DOHH2 (cell line): Measurements from ENCODE around the gene CTTN.

Experiments
- H3F3A ChIP-seq: fragments of 200-600 bp; sonication (generic), shearing (Covaris generic); 2 replicates; pipeline ENCODE4 v1.6.0; 2016; ENCODE audit warnings: antibody characterized with exemption, mild to moderate bottlenecking; ENCODE audit not compliant: control insufficient read depth, insufficient read depth
- H3K27ac ChIP-seq: fragments of 200-600 bp; sonication (generic); 2 replicates; pipeline ENCODE4 v1.5.1; 2014; ENCODE audit warnings: low read depth, mild to moderate bottlenecking, low read length, moderate library complexity
- H3K27me3 ChIP-seq: fragments of 200-600 bp; sonication (generic); 2 replicates; pipeline ENCODE4 v1.6.1; 2014; ENCODE audit warnings: mild to moderate bottlenecking, low read length, mixed read lengths; ENCODE audit not compliant: control insufficient read depth
- H3K36me3 ChIP-seq: fragments of 200-600 bp; sonication (generic); 2 replicates; pipeline ENCODE4 v1.6.1; 2014; ENCODE audit warnings: mild to moderate bottlenecking, low read length, moderate library complexity, mixed read lengths; ENCODE audit not compliant: control insufficient read depth
- H3K4me1 ChIP-seq: fragments of 200-600 bp; sonication (generic); 2 replicates; pipeline ENCODE4 v1.6.1; 2014; ENCODE audit warnings: mild to moderate bottlenecking, low read length, mixed read lengths; ENCODE audit not compliant: control insufficient read depth
- H3K4me2 ChIP-seq: fragments of 200-600 bp; sonication (generic); 2 replicates; pipeline ENCODE4 v1.6.0; 2014; ENCODE audit warnings: mild to moderate bottlenecking, low read length, moderate library complexity
- H3K4me3 ChIP-seq: fragments of 200-600 bp; sonication (generic); 2 replicates; pipeline ENCODE4 v1.5.1; 2014; ENCODE audit warnings: mild to moderate bottlenecking, low read length, mixed read lengths
- H3K79me2 ChIP-seq: fragments of 200-600 bp; sonication (generic); 2 replicates; pipeline ENCODE4 v1.6.1; 2014; ENCODE audit warnings: mild to moderate bottlenecking, low read length, mixed read lengths; ENCODE audit not compliant: control insufficient read depth
- H3K9me2 ChIP-seq: fragments of 200-600 bp; sonication (generic); replicated peaks from 2 replicates; pipeline ENCODE4 v1.6.1; 2014; ENCODE audit warnings: mild to moderate bottlenecking, low read length, mixed read lengths; ENCODE audit not compliant: control insufficient read depth
- H3K9me3 ChIP-seq: fragments of 200-600 bp; sonication (generic); 2 replicates; pipeline ENCODE4 v1.6.1; 2014; ENCODE audit warnings: antibody characterized with exemption, low read length, mixed read lengths; ENCODE audit not compliant: control insufficient read depth, insufficient read depth
- H4K20me1 ChIP-seq: fragments of 200-600 bp; sonication (generic); 2 replicates; pipeline ENCODE4 v1.6.0; 2014; ENCODE audit warnings: low read depth, mild to moderate bottlenecking, antibody characterized with exemption, low read length, moderate library complexity; ENCODE audit not compliant: control insufficient read depth, insufficient read depth
- EZH2phosphoT487 ChIP-seq: fragments of 200-600 bp; sonication (generic); IDR thresholded peaks from 2 replicates; pipeline ENCODE4 v1.6.1; 2017; ENCODE audit warnings: borderline replicate concordance, mild to moderate bottlenecking, antibody characterized with exemption, low read length, moderate library complexity, mixed read lengths
- TF ChIP-seq, protein P1 (sequence below): fragments of 200-600 bp; sonication (generic); IDR thresholded peaks from one replicate; pipeline ENCODE4 v1.5.1; 2014; ENCODE audit warnings: antibody characterized with exemption, mild to moderate bottlenecking, low read depth, low read length; ENCODE audit not compliant: poor library complexity, severe bottlenecking

The CTTN gene

DNA sequence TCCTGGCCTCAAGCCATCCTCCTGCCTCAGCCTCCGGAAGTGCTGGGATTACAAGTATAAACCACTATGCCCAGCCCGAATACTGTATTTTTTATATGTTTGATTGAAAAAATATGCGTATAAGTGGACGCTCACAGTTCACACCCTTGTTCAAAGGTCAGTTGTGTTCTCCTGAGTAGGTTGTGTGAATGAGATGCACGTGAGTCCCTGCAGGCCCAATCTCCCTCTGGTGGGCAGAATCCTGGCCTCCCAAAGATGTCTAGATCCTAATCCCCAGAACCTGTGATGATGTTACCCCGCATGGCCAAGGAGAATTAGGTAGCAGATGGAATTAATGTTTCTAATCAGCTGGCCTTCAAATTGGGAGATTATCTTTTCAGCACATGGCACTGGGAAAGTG is 41.9 kb downstream of the CTTN start:
- H3F3A ChIP-seq, result no peaks in the 10 kb centered on the region
- H3K4me2 ChIP-seq, result no peak overlapping the region
- no peaks in the 10 kb centered on the region for H3K9me2 ChIP-seq
- H3K9me3 ChIP-seq, result no peaks in the 10 kb centered on the region
- TF ChIP-seq, protein P1, sequence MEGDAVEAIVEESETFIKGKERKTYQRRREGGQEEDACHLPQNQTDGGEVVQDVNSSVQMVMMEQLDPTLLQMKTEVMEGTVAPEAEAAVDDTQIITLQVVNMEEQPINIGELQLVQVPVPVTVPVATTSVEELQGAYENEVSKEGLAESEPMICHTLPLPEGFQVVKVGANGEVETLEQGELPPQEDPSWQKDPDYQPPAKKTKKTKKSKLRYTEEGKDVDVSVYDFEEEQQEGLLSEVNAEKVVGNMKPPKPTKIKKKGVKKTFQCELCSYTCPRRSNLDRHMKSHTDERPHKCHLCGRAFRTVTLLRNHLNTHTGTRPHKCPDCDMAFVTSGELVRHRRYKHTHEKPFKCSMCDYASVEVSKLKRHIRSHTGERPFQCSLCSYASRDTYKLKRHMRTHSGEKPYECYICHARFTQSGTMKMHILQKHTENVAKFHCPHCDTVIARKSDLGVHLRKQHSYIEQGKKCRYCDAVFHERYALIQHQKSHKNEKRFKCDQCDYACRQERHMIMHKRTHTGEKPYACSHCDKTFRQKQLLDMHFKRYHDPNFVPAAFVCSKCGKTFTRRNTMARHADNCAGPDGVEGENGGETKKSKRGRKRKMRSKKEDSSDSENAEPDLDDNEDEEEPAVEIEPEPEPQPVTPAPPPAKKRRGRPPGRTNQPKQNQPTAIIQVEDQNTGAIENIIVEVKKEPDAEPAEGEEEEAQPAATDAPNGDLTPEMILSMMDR, result no peak
- TF ChIP-seq EZH2phosphoT487, result no peak
- no peaks in the 10 kb centered on the region for H3K36me3 ChIP-seq
- no peak overlapping the region for H3K4me3 ChIP-seq
- H4K20me1 ChIP-seq, result no peaks in the 10 kb centered on the region
- peaks cover 38% of the 10 kb centered on the region for H3K4me1 ChIP-seq
- peaks cover 21% of the 10 kb centered on the region for H3K27me3 ChIP-seq
- H3K27ac ChIP-seq, result no peak overlapping the region
- no peaks in the 10 kb centered on the region for H3K79me2 ChIP-seq

DNA sequence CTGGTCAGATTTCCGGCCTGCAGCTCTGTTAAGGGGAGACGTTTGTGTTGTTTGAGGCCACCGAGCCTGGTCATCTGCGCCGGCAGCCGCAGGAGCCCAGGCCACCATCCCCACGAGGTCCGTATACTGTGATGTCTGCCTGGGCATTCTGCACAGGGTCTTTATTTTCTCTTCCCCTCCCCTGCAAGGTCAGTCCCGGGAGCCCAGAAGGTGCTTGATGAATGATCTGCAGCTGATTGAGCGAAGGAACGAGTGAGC is 45.4 kb downstream of the CTTN start:
- H3F3A ChIP-seq, result no peaks in the 10 kb centered on the region
- peaks cover 4% of the 10 kb centered on the region; the same call in 1 of the 2 replicates for H3K9me3 ChIP-seq
- peaks cover 4% of the 10 kb centered on the region for H3K27me3 ChIP-seq
- H3K27ac ChIP-seq, result no peak overlapping the region
- no peaks in the 10 kb centered on the region for H3K79me2 ChIP-seq
- no peaks in the 10 kb centered on the region for H3K36me3 ChIP-seq
- TF ChIP-seq, protein P1, result no peak
- no peak for TF ChIP-seq EZH2phosphoT487
- no peak overlapping the region for H3K4me3 ChIP-seq
- no peaks in the 10 kb centered on the region for H3K9me2 ChIP-seq
- H3K4me1 ChIP-seq, result peaks cover 12% of the 10 kb centered on the region
- no peaks in the 10 kb centered on the region for H4K20me1 ChIP-seq
- no peak overlapping the region for H3K4me2 ChIP-seq

DNA sequence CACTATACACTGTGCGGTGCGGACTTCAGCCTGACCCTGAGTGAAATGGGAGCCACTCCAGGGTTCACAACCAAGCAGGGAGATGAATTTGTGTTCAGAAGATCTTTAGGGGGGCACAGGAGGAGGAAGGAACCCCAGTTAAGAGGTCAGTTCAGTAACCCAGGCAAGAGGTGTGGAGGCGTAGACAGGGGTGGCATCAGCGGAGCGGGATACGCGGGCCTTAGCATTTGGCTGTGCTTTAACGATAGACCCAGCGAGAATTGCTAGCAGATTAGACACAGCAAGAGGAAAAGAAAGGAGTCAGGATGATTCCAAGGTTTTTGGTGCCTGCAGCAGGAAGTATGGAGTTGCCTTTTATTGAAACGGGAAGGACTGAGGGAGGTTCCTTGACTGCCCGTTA is 46.8 kb downstream of the CTTN start:
- H4K20me1 ChIP-seq, result no peaks in the 10 kb centered on the region
- no peaks in the 10 kb centered on the region for H3K36me3 ChIP-seq
- no peak overlapping the region for H3K27ac ChIP-seq
- no peak overlapping the region for H3K4me3 ChIP-seq
- no peaks in the 10 kb centered on the region for H3F3A ChIP-seq
- no peaks in the 10 kb centered on the region for H3K9me2 ChIP-seq
- H3K79me2 ChIP-seq, result no peaks in the 10 kb centered on the region
- H3K4me2 ChIP-seq, result no peak overlapping the region
- TF ChIP-seq EZH2phosphoT487, result no peak
- TF ChIP-seq, protein P1, result no peak
- no peaks in the 10 kb centered on the region; the same call in 1 of the 2 replicates for H3K4me1 ChIP-seq
- peaks cover 4% of the 10 kb centered on the region for H3K27me3 ChIP-seq
- peaks cover 18% of the 10 kb centered on the region; the same call in 1 of the 2 replicates for H3K9me3 ChIP-seq

DNA sequence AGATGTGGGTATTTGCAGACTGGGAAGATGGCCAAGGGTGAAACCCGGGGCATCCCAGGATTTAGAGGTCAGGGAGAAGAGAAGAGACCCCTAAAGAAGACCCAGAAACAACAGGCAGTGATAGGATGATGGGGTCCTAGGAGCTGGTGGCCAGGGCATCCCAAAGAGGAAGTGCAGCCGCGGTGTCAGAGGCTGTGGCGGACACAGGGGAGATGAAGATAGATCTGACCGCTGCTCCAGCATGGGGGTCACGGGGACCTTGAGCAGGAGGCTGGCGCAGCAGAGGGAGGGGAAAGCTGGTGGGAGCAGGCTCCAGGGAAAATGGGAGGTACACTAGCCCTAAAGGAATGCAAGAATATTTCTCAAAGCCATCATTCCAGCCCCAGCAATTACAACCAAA is 47.3 kb downstream of the CTTN start:
- H3K4me1 ChIP-seq, result no peaks in the 10 kb centered on the region
- no peak overlapping the region for H3K27ac ChIP-seq
- no peak overlapping the region for H3K4me3 ChIP-seq
- TF ChIP-seq, protein P1, result no peak
- no peak for TF ChIP-seq EZH2phosphoT487
- H4K20me1 ChIP-seq, result no peaks in the 10 kb centered on the region
- peaks cover 23% of the 10 kb centered on the region; the same call in 1 of the 2 replicates for H3K9me3 ChIP-seq
- H3K4me2 ChIP-seq, result no peak overlapping the region
- no peaks in the 10 kb centered on the region for H3K79me2 ChIP-seq
- no peaks in the 10 kb centered on the region for H3K9me2 ChIP-seq
- H3K27me3 ChIP-seq, result no peaks in the 10 kb centered on the region; the same call in none of the 2 replicates
- no peaks in the 10 kb centered on the region for H3K36me3 ChIP-seq
- no peaks in the 10 kb centered on the region for H3F3A ChIP-seq
